GM18868 (cell line): ENCODE results near the gene FAM222A.

ENCODE experiments used
- ATAC-seq: cut with Tn5 transposase; IDR thresholded peaks from one replicate; pipeline ENCODE4 v1.9.1; 2021; ENCODE audit warnings: mild to moderate bottlenecking, moderate library complexity; ENCODE audit not compliant: unreplicated experiment

Gene FAM222A

DNA sequence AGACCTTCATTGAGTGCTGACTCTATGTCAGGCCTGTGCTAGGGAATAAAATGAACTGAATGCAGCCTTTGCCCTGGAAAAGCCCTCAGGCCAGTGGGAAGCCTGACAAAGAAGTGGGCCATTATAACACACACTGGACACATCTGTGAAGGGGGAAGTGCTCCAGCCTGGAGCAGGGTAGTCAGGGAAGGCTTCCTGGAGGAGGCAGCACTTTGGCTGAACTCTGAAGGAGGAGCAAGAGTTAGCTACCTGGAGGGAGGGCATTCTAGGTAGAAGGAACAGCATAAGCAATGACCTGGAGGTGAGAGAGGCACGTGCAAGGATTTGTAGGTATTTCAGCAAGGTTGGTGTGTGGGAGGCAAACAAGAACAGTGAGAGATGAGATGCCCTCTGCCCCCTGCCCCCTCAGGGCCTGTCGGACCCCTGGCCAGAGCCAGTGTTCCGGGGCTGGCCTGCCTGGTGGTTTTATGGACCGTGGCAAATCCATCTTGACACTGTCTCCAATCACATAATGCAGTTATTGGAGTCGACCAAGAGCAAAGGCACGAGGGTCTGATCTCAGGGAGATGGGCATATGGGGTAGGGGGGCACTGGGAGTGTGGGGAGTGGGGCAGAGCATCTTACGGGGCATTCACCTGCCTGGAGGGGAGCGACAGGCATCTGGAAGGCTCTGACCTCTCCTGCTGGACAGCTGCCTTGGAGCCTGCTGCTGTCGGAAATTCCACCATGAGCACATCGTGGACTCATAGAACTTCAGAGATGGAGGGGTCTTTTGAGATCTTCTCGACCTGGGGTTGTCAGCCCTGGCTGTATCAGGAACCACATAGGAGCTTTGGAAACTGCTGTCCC is 2.7 kb upstream of the FAM222A start:
- no peak for ATAC-seq

DNA sequence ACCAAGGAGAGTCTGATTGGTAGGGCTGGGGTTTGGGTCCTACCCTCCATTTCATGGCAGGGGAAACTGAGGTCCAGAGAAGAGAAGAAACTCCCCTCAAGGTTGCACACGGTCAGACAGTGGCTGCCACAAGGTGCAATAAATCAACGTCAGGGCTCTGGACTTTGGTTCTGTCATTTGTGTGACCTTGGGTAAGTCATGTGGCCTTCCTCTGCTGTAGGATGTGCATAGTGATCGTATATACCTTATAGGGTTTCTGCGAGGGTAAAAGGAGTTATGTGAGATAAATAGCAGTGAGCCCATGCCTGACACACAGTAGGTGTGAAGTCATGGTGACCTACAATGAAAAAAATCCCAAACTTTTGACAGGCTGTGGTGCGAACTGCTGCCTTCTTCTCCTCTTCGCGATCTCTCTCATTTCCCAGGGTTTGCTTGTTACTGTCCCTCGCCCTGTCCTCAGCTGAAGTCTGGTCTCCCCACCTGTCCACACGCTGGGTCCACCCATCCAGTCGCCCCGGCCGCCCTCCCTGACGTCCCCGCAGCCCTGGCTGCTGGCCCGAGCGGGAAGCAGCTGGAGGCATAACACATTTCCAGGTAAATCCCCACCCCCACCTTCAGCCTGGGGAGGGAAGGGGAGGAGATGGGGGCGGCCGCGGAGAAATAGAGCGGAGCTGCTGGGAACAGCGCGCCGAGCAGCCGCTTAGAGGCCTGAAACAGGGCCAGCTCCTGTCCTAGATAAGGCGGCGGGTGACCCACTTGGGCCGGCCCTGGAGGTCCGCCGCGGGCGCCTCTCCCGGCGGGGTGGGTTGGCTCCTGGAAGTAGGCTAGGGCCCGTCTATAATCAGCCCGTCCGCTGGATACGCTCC is 1.8 kb upstream of the FAM222A start:
- no peak for ATAC-seq

DNA sequence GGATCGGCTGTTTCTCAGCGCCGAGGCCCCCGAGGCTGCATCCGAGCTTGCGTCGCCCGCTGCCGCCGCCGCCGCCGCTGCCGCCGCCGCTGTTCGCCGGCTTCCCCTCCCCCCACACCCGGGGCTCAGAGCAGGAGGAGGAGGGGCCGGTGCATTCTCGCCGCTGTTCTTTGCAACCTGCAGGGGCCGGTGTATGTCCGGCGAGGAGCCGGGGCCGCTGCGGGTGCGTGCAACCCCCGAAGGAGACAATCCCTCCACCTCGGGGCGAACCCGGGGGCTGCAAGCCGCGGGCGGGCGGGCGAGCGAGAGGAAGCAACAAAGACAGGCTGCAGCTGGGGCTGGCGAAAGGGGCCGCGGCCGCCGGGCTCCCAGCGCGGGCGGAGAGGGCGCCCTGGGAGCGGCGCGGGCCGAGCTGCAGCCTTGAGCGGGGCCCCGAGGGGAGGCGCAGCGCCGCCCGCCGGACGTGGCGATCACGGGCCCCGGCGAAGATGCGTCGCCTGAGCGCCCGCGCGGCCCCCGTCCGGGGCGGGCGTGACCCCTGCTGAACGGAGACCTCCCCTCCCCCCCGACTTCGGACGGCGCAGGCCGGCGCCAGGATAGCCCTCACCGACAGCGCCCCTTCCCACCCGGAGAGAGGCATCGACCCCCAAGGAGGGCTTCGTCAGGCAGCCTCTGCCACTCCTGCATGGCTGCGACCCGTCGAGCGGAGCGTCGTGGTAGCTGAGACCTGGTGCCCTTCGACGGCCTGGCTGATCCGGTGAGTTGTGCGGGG is 702 bp downstream of the FAM222A start:
- ATAC-seq, result peak; percentile 5

DNA sequence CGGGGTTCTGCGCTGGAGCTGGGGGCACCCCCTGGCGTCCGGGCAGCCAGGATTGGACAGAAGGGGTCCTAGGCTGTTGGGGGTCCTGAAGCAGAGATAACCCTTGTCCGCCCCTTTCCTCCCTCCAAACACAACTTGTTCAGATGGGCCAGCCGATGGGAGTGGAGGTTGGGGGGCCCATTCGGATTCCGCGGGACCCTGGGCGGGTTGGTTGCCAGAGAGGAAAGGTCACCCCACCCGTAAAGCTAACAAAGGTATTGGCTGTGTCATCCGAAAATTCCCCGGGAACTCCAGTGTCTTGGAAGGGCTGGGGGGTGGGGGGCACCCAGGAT is 1.3 kb downstream of the FAM222A start:
- ATAC-seq, result no peak

DNA sequence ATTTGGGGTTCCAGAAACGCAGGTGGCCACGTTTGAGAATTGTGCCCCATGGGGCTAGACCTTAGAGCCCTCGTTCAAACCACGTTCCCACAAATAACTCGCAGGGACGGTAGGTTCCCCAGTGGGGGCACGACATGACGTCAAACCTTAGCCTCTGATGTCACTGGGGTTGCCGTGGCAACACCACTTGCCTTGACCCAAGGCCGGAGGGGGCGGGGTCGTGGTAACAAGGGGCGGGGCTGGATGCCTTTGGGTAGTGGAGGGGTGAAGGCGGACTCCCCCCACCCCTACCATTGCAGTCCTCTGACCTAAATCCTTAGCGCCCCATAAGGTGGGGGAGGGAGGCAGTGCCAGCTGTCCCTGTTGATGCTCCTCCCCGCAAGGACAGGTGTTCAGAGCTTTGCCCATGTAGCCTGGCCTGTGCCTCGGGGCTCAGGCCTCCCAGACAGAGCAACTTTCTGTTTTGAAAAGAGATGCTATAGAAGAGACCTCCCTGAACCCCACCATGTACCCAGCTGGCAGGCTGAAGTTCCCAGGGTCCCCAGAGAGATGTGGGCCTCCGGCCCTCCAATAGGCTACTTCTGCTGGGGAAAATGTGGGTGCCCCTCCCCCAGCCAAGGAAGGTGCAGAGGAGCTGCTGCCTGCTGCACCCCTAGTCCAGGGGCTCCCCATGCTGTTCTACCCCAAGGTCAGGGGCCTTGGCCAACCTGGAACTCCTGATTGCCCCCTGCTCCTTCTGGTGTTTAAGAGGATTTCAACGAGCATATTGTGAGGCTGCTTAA is 1.9 kb downstream of the FAM222A start:
- ATAC-seq, result no peak

DNA sequence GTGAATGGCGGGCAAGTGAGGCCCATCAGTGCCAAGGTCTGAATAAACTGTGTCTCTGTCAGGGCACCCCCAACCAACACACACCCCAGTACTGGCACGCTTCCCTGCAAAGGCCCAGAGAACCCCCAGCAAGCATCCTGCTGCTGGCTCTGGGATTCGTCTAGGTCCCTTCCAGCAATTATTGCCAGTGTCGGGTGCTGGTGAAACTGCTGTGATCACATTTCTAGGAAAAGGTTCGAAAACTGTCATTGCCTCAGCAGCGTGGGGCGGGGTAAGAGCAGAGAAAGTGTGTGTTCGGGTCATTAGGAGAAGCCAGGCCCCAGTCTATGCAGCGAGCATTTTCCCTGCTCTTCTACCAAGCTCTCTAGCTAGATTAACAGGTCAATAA is 2.5 kb downstream of the FAM222A start:
- no peak for ATAC-seq

DNA sequence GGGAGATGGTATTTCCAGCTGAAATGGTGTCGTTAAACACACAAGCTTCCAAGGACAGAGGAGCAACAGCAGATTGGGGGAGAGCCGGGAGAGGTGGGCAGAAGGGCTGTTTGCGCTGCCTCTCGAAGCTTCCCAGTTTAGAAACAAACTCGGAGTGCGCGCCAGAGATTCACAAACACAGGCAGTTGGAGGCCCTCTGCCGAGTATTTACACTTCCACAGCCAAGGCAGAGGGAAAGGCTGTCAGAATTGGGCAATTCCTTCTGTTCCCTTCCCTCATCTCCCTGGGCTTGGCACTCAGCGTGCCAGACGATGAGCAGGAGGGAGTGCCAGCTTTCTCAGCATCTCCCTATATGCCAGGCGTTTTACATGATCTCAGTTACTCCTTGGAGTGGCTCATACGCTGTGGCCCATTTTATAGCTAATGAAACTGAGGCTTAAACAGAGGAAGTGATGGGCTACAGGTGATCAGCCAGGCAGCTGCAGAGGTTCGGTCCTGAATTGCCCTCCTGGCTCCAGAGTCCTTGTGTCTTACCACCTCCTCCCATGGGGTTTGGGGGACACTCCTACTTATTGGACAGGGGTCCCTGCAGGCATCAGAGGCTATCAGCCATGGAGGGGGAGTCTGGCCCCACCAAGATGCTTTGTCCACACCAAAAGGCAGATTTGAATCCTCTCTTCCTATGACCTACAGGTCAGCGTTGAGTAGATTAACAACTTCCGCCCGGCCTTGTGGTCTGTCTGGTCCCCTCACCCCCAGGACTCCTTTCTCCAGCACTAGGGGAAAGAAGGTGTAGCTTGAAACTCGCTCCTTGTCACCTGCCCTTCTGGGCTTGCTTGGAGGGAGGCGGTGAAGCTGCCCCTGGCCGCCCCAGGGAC is 3.1 kb downstream of the FAM222A start:
- ATAC-seq, result no peak

DNA sequence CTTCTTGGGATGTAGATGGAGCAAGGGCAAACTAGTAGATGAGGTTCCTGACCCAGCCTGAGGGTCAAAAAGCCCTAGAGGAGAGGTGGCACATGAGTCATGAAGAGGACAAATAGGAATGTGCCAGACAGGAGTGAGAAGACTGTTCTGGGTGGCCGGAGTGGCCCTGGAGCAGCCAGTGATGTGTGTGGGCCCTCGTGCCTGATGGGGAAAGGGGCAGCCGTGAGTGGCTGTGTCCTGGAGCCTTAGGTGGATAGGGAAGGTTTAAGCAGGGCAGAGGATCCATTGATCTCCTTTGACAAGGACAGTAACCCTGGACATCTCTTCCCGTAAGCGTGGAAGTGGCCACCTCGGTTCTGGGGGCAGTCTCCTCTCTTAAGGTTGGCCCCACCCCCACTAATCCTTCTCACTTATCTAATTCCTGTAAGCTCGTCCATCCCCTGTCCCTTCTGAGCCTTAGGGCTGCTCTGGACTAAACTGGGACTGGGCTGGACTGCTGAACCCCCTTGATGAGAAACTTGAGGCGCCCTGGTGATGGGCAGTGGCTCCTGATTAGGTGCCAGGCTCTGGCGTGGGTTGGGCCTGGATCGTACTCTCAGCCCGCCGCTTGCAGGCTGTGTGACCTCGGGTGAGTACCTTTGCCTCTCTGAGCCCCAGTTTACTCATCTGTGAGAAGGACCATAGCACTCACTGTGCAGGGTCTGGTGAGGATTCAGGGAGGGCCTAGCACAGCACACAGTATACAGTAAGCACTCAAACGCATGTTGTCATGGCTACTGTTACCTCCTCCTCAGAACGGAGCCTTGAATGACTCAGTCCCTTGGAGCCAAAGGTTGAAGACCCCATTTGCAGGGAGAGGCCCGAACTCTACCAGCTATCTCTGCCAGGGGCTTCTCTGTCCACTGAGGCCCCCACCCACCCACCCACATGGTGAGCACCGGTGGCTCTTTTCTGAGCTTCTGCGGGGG is 4.0 kb downstream of the FAM222A start:
- ATAC-seq, result no peak

DNA sequence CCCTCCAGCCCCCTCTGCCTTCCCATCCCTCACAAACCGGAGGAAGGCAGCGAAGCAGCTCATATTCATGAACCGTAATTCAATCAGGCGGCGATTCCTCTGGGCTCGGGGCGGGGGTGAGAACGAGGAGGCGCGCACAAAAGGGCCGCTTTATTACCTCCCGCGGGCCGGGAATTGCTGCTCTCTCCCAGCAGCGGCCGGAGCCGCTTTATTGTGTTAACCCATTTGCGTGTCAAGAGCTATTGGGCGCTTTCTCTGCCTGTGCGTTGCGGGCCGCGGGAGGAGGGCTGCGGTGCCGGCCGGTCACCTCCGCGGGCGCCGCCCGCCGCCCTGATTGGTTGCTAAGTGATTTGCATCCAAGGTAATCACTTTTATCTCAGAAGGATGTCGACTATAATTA is 4.8 kb downstream of the FAM222A start:
- ATAC-seq, result no peak

DNA sequence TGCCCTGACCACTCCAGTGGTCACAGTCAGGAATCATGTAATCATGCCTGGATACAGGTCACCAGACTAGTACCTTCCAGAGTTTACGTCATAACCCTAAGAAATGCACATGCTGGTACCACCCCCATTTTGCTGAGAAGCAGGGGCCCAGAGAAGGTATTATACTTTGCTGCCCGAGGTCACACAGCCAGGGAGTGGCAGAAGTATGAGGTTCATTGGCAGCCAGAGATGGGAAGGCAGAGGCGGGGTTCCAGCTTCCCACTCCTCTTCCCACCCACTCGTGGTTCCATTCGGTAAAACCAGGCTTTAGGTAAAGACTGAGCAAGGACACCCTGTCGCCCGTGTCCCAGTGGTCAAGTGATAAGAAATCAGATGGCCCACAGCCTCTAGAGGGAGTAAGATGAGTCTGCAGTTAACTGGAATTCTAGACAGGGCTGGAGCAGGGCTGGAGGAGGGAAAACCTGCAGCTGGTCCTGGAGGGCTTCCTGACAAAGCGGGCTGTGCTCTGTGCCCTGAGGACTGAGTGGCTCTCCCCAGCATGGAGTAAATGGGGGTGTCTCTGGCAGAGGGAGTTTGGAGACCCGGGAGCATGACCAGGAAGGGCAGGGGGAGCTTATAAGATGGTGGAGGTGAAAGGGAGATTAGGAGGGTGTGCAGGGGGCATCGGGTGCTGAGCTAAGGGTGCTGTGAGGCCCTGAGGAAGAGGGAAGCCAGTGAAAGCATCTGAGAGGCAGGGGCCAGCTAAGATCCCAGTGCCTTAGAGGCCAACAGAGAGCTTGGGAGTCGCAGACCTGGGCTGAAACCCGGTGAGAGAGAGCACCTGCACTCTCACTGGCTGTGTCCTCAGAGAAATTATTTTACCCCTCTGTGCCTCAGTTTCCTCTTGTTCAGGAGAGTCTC is 5.7 kb downstream of the FAM222A start:
- ATAC-seq, result no peak

DNA sequence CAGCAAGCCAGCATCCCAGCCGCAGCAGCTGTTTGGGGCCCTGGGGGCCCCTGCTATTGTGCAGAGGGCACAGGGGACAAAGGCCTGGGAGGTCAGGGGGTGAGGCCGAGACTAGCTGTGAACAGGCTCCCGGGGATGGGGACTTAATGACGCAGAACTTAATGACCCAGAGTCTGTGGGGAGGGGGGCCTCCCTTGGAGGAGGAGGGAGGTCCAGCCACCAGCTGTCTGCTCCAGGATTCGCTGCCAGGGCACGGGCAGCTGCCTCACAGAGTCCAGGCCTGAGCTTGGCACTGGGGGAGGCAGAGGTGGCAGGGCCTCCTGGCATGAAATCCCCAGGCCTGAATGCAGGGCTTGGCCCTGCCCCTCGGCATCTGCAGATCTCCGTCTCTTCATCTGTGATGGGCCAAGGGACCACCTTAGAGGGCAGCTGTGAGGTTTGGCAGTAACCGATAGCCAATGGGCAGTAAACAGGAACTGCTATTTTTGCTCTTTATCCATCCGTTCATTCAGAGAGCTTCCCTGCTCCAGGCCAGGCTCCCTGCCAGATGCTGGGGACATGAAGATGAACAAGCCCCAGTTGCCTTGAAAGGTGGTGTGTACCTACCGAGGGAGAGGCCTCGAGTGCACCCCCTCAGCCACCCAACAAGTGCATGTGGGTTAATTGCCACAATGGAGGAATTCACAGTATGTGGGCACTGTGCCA is 6.7 kb downstream of the FAM222A start:
- no peak for ATAC-seq

DNA sequence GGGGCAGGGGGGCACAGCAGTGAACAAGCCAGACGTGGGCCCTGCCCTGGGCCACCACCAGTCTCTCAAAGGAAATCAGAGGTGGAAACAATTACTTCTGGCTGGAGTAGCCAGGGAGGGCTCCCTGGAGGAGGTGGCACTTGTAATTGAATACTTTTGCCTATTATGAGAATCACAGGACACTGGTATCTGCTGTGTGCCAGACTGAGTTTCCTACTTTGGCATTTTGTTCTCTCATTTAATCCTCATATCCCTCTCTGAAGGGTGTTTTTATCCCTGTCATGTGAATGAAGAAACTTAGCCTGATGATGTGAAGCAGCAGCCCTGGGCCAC is 7.2 kb downstream of the FAM222A start:
- ATAC-seq, result no peak

DNA sequence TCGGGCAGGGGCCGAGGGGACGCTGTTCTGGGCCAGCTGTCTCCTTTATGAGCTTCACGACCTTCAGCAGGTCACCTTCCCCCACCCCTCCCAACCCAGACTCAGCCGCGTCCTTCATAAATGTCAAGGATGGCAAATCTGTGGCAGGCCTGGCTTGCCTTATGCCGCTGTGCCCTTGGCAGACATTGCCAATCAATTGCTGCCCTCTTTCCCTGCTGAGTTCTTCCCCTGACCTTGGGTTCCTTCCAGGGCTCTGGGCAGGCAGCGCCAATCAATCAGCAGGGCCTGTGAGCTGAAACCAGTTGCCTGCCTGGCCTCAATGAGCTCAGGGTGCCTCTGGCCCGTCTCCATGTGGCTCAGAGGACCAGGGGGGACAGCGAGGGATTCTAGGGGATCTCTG is 7.7 kb downstream of the FAM222A start:
- no peak for ATAC-seq

DNA sequence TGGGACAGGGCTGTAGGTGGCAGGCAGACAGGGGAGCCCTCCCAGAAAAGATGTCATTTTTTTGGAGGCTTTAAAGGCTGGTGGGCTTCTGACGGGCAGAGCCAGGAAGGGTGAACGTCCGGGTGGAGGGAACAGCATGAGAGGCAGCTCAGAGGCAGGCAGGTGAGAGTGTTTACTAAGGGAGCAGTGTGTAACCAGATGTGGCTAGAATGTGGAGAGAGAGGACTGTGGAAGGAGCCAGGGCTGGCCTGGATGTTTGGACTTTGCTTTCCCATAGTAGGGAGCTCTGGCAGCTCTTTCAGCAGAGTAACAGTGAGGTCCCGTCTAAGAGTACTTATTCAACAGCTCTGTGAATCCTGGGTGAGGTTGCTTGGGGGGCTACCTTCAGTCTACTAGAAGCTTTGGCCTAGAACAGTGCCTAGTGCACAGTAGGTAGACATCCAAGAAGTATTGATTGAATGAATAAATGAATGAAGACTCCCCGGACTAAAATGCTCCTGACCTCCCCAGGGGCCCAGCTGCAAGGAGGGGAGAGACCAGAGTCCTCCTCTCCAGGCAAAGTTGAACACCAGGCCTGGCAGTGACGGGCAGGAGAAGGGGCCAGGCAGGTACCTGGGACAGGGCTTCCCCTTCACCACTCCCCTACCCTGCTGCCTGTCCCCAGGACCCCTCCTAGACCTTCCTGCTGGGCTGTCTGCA is 8.5 kb downstream of the FAM222A start:
- no peak for ATAC-seq

DNA sequence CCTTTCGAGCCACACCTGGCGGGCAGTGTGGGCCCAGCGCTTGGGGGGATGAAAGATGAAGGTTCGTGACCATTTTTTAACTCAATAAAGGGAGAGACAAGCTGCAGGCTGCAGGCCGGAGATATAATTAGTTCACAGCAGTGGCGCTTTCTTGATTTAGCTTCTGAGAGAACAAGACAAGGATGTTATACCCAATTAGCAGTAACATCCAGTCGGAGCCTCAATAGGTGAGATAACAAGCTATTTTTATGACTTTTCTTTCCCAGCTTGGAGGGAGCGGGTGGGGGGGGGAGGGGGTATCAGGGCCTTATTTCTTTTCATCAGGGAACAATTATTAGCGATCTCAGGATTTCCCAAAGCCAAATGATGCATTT is 9.1 kb downstream of the FAM222A start:
- no peak for ATAC-seq

DNA sequence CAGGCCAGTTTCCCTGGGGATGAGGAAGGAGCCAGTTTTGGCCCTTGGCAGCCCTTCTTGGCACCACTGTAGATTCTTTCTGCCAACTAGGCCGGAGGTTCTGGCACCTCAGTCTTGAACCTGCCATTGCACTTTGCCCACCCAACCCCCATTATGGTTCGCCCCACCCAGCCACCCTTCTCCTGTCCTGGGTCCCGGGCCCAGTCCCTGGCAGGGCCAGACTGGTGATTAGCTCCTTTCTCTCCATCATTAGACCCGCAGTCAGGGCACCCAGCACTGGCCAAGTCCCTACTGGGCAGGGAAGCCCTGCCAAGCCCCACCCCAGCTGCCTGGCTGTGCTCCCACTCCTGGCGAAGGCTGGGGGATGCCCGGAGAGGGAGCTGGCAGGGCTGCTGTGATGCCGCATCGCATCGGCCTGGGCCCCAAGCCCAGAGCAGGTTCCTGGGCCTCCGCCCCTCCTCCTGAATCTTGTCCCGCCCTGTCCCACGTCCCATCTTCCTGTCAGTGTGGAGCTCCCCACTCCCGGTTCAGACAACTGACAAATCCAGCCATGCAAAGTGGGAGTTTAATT is 9.8 kb downstream of the FAM222A start:
- no peak for ATAC-seq
